Measurements from ENCODE around the gene COG3.

COG3 gene

GRCh38 chr13:45510672-45511071 lies 45.9 kb downstream of the COG3 start:
- DNase-seq (ENCODE audit: low read depth) = no peak
- H3K4me3 ChIP-seq (ENCODE audit: low read length) = no peak overlapping the region
- TF ChIP-seq, protein P1, sequence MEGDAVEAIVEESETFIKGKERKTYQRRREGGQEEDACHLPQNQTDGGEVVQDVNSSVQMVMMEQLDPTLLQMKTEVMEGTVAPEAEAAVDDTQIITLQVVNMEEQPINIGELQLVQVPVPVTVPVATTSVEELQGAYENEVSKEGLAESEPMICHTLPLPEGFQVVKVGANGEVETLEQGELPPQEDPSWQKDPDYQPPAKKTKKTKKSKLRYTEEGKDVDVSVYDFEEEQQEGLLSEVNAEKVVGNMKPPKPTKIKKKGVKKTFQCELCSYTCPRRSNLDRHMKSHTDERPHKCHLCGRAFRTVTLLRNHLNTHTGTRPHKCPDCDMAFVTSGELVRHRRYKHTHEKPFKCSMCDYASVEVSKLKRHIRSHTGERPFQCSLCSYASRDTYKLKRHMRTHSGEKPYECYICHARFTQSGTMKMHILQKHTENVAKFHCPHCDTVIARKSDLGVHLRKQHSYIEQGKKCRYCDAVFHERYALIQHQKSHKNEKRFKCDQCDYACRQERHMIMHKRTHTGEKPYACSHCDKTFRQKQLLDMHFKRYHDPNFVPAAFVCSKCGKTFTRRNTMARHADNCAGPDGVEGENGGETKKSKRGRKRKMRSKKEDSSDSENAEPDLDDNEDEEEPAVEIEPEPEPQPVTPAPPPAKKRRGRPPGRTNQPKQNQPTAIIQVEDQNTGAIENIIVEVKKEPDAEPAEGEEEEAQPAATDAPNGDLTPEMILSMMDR (conservative IDR thresholded peaks at IDR 0.05; ENCODE audit: low read depth, low read length) = no peak

- H3K4me3 ChIP-seq (ENCODE audit: low read length) = no peak overlapping the region
- DNase-seq (ENCODE audit: low read depth) = peak; percentile 27
- TF ChIP-seq, protein P1 (conservative IDR thresholded peaks at IDR 0.05; ENCODE audit: low read depth, low read length) = peak; percentile 78
Measured at GRCh38 chr13:45511310-45512097, 46.8 kb downstream of the COG3 start.

DNA sequence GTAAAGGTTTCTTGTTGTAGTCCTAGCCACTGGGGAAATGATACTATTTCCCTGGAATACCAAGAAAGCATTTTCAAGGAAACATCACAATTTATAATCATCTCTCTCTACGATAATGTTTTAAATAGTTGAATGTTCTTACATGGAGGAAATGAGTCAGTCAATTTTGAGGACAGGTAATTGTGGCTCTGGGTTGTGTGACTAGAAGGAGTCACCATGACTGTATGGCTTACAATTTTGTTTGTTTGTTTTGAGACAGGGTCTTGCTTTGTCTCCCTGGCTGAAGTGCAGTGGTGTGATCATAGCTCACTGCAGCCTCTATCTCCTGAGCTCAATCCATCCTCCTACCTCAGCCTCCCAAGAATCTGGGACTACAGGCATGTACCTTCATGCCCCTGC lies 47.4 kb downstream of the COG3 start:
- TF ChIP-seq, protein P1 (conservative IDR thresholded peaks at IDR 0.05; ENCODE audit: low read depth, low read length) = no peak
- H3K4me3 ChIP-seq (ENCODE audit: low read length) = no peak overlapping the region
- no peak for DNase-seq (ENCODE audit: low read depth)

- H3K4me3 ChIP-seq (ENCODE audit: low read length) = no peak overlapping the region
- TF ChIP-seq, protein P1 (conservative IDR thresholded peaks at IDR 0.05; ENCODE audit: low read depth, low read length) = no peak
- no peak for DNase-seq (ENCODE audit: low read depth)
Measured at GRCh38 chr13:45516757-45517156, 52.0 kb downstream of the COG3 start.

- TF ChIP-seq, protein P1 (conservative IDR thresholded peaks at IDR 0.05; ENCODE audit: low read depth, low read length) = no peak
- no peak for DNase-seq (ENCODE audit: low read depth)
- no peak overlapping the region for H3K4me3 ChIP-seq (ENCODE audit: low read length)
Measured at GRCh38 chr13:45518525-45519245, 53.9 kb downstream of the COG3 start.

GRCh38 chr13:45519493-45519892 lies 54.8 kb downstream of the COG3 start:
- DNase-seq (ENCODE audit: low read depth) = no peak
- TF ChIP-seq, protein P1 (conservative IDR thresholded peaks at IDR 0.05; ENCODE audit: low read depth, low read length) = no peak
- H3K4me3 ChIP-seq (ENCODE audit: low read length) = no peak overlapping the region

Data from retinal pigment epithelial cell (primary cell).